PC-9 (cell line): Measurements from ENCODE around the gene MAP2K5. TPM values are rescaled to one million over a fixed set of nuclear protein-coding genes. Genes with fewer than 3 reads are reported as not detected.

ENCODE experiments used
- BruUV-seq: library from RNA; stranded (reverse); fragments of 400-500 nt; replicated peaks from 2 replicates; lab custom pipeline; 2021; lab: Mats Ljungman, UMichigan
- CTCF ChIA-PET: fragments of 300-600 bp; sonication (Branson Sonifier 250); formaldehyde crosslinking; loops from one replicate; lab custom pipeline; 2022; ENCODE audit warnings: antibody characterized with exemption; lab: Charles Lee
- POLR2A ChIA-PET: fragments of 300-600 bp; sonication (Branson Sonifier 250); formaldehyde crosslinking; loops from one replicate; lab custom pipeline; 2022; ENCODE audit warnings: antibody characterized with exemption; ENCODE audit not compliant: unreplicated experiment; lab: Charles Lee
- DNase-seq, 2 experiments: peaks; one replicate each; pipeline versions ENCODE4 v3.0.0 to v3.0.0-alpha.2; 2015 to 2022; ENCODE audit warnings: mixed read lengths in 1 of 2
- H2AFZ ChIP-seq: fragments of 200-600 bp; sonication (generic); 2 replicates; pipeline ENCODE4 v1.8.1; 2017; ENCODE audit warnings: antibody characterized with exemption
- H3F3A ChIP-seq: fragments of 200-600 bp; sonication (generic); 2 replicates; pipeline ENCODE4 v1.8.1; 2017; ENCODE audit warnings: antibody characterized with exemption, mild to moderate bottlenecking, low read depth; ENCODE audit not compliant: insufficient read depth
- H3K27ac ChIP-seq: fragments of 200-600 bp; sonication (generic); 2 replicates; pipeline ENCODE4 v1.6.1; 2016; ENCODE audit warnings: mixed run types
- H3K27me3 ChIP-seq: fragments of 200-600 bp; sonication (generic); 2 replicates; pipeline ENCODE4 v1.6.1; 2016; ENCODE audit warnings: low read depth, mixed run types; ENCODE audit not compliant: insufficient read depth
- H3K36me3 ChIP-seq: fragments of 200-600 bp; sonication (generic); 2 replicates; pipeline ENCODE4 v1.6.1; 2016; ENCODE audit warnings: low read depth, mixed run types
- H3K4me1 ChIP-seq: fragments of 200-600 bp; sonication (generic); replicated peaks from 2 replicates; pipeline ENCODE4 v1.6.1; 2016; ENCODE audit warnings: mixed run types; ENCODE audit not compliant: insufficient read depth
- H3K4me2 ChIP-seq: fragments of 200-600 bp; sonication (generic); 2 replicates; pipeline ENCODE4 v1.6.1; 2017; ENCODE audit warnings: mixed run types
- H3K4me3 ChIP-seq: fragments of 200-600 bp; sonication (generic); 2 replicates; pipeline ENCODE4 v1.6.1; 2016; ENCODE audit warnings: mixed run types
- H3K79me2 ChIP-seq: fragments of 200-600 bp; sonication (generic); 2 replicates; pipeline ENCODE4 v1.6.1; 2017; ENCODE audit warnings: low read depth, mixed run types
- H3K9me2 ChIP-seq: fragments of 200-600 bp; sonication (generic); 2 replicates; pipeline ENCODE4 v1.8.1; 2017; ENCODE audit warnings: mild to moderate bottlenecking; ENCODE audit not compliant: insufficient read depth
- H3K9me3 ChIP-seq: fragments of 200-600 bp; sonication (generic); 2 replicates; pipeline ENCODE4 v1.8.1; 2016; ENCODE audit warnings: low read depth; ENCODE audit not compliant: insufficient read depth
- H4K20me1 ChIP-seq: fragments of 200-600 bp; sonication (generic); 2 replicates; pipeline ENCODE4 v1.8.1; 2017; ENCODE audit not compliant: insufficient read depth
- CTCF ChIP-seq: fragments of 200-600 bp; sonication (generic); conservative IDR thresholded peaks from 2 replicates; pipeline ENCODE4 v1.6.1; 2017; ENCODE audit warnings: mixed run types, antibody characterized with exemption, mild to moderate bottlenecking, moderate library complexity
- EZH2 ChIP-seq: fragments of 200-600 bp; sonication (generic); IDR thresholded peaks from 2 replicates; pipeline ENCODE4 v1.8.0; 2017; ENCODE audit warnings: antibody characterized with exemption, low read depth
- intact Hi-C: fragments of 100-400 bp; cut with micrococcal nuclease; formaldehyde crosslinking; loops from one replicate; pipeline ENCODE4 v1.10.0; 2022; ENCODE audit not compliant: unreplicated experiment
- total RNA-seq: library from RNA; stranded (reverse); gene quantifications from 2 replicates; pipeline ENCODE4 v1.2.3, GENCODE V29; 2021

MAP2K5 gene
- total RNA-seq, 1 experiment from 2014 or later: 26.9 TPM

- Histone ChIP-seq H3K9me3 (no peaks in the 10 kb centered on the region), H3K4me1 (no peaks in the 10 kb centered on the region), H2AFZ (no peak overlapping the region), H3K9me2 (no peaks in the 10 kb centered on the region), H3K4me2 (no peak overlapping the region), H3K27ac (no peak overlapping the region), H3K27me3 (no peaks in the 10 kb centered on the region), H4K20me1 (no peaks in the 10 kb centered on the region), H3F3A (no peaks in the 10 kb centered on the region), H3K36me3 (no peaks in the 10 kb centered on the region), H3K4me3 (no peak overlapping the region), H3K79me2 (no peaks in the 10 kb centered on the region)
- DNase-seq: no peak
- POLR2A ChIA-PET: no interaction called here
- TF ChIP-seq CTCF (no peak), EZH2 (no peak)
- intact Hi-C loops: no loop called here
- CTCF ChIA-PET: no interaction called here
- BruUV-seq: no TSS peak
Measured at GRCh38 chr15:67783303-67783702, 240.8 kb downstream of the MAP2K5 start.

- no peaks in the 10 kb centered on the region for H3K9me3 ChIP-seq
- no TSS peak for BruUV-seq
- no peak overlapping the region for H2AFZ ChIP-seq
- intact Hi-C loops: no loop called here
- no peak overlapping the region for H3K4me2 ChIP-seq
- no peak overlapping the region for H3K27ac ChIP-seq
- no peaks in the 10 kb centered on the region for H3K79me2 ChIP-seq
- no peaks in the 10 kb centered on the region for H3K27me3 ChIP-seq
- TF ChIP-seq CTCF (no peak), EZH2 (no peak)
- CTCF ChIA-PET: no interaction called here
- no peaks in the 10 kb centered on the region for H3F3A ChIP-seq
- no peak overlapping the region for H3K4me3 ChIP-seq
- H3K4me1 ChIP-seq: no peaks in the 10 kb centered on the region
- H3K36me3 ChIP-seq: no peaks in the 10 kb centered on the region
- no peaks in the 10 kb centered on the region for H3K9me2 ChIP-seq
- no peaks in the 10 kb centered on the region for H4K20me1 ChIP-seq
- DNase-seq: no peak
- POLR2A ChIA-PET: interaction anchor here (0.6 kb wide), 1 partner anchor 1368 kb away, joined by 3 read pairs; no protein-coding TSS in a partner anchor
Measured at GRCh38 chr15:67784090-67784781, 241.7 kb downstream of the MAP2K5 start.

- H3K9me3 ChIP-seq: no peaks in the 10 kb centered on the region
- no peaks in the 10 kb centered on the region for H3K9me2 ChIP-seq
- H3K36me3 ChIP-seq: no peaks in the 10 kb centered on the region
- no peaks in the 10 kb centered on the region for H3K79me2 ChIP-seq
- H3K4me1 ChIP-seq: no peaks in the 10 kb centered on the region
- H3K4me3 ChIP-seq: no peak overlapping the region
- H3K4me2 ChIP-seq: no peak overlapping the region
- no peak for DNase-seq
- TF ChIP-seq EZH2: no peak
- TF ChIP-seq CTCF: no peak
- intact Hi-C loops: no loop called here
- H4K20me1 ChIP-seq: no peaks in the 10 kb centered on the region
- no peaks in the 10 kb centered on the region for H3F3A ChIP-seq
- H3K27me3 ChIP-seq: no peaks in the 10 kb centered on the region
- no TSS peak for BruUV-seq
- CTCF ChIA-PET: no interaction called here
- H2AFZ ChIP-seq: no peak overlapping the region
- H3K27ac ChIP-seq: no peak overlapping the region
- POLR2A ChIA-PET: no interaction called here
Measured at GRCh38 chr15:67784856-67785430, 242.4 kb downstream of the MAP2K5 start.
